ENCODE measurements around the gene EVA1B. TPM values are rescaled to one million over a fixed set of nuclear protein-coding genes. Genes with fewer than 3 reads are reported as not detected.

The EVA1B gene
- total RNA-seq, 1 experiment from 2014 or later, result 5.5 TPM

DNA sequence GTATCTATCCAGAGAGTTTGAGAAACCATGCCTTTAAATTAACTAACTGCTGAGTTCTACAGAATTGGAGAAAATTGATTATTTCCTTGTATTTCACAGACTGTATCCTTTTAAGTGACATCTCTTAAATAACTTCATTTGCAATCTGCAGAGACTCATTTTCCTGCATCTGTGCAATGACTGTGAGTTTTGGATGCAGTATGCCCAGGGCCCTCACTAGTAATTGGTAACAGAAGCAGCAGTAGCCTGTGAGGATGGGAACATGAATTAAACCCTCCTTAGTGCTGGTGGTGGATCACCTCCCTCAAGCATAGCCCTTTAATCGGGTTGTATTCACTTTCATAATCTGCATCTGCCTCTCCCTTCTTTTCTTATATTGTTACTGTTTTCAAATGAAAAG, 38.9 kb downstream of the EVA1B start:
- no peaks in the 10 kb centered on the region for H4K20me1 ChIP-seq (ENCODE audit: control insufficient read depth, insufficient read depth, insufficient read length)
- Mint-ChIP-seq H3K27ac (peak overlapping the region in 1 of 3 experiments; percentile 76; a peak in 1 of 7 replicates), H3K4me3 (no peak overlapping the region), H3K36me3 (ENCODE audit: insufficient read depth in 1 of 3, low read depth in 3 of 3) (peaks cover 33 to 59% (median 55%) of the 10 kb centered on the region in 3 experiments), H3K9me3 (no peaks in the 10 kb centered on the region), H3K27me3 (ENCODE audit: low read depth) (no peaks in the 10 kb centered on the region), H3K4me1 (no peaks in the 10 kb centered on the region)
- no peak overlapping the region for H2BK12ac ChIP-seq (ENCODE audit: insufficient read length, low read depth, low read length)
- no peak for DNase-seq
- no peaks in the 10 kb centered on the region for H3K23me2 ChIP-seq (ENCODE audit: insufficient read length, low read depth, low read length, poor library complexity, severe bottlenecking)
- no peak overlapping the region for H3K4me2 ChIP-seq (ENCODE audit: insufficient read depth, insufficient read length, low read length)
- no peak overlapping the region for H3K9ac ChIP-seq (ENCODE audit: extremely low read depth, insufficient read length, low read length)
- TF ChIP-seq, protein P1, sequence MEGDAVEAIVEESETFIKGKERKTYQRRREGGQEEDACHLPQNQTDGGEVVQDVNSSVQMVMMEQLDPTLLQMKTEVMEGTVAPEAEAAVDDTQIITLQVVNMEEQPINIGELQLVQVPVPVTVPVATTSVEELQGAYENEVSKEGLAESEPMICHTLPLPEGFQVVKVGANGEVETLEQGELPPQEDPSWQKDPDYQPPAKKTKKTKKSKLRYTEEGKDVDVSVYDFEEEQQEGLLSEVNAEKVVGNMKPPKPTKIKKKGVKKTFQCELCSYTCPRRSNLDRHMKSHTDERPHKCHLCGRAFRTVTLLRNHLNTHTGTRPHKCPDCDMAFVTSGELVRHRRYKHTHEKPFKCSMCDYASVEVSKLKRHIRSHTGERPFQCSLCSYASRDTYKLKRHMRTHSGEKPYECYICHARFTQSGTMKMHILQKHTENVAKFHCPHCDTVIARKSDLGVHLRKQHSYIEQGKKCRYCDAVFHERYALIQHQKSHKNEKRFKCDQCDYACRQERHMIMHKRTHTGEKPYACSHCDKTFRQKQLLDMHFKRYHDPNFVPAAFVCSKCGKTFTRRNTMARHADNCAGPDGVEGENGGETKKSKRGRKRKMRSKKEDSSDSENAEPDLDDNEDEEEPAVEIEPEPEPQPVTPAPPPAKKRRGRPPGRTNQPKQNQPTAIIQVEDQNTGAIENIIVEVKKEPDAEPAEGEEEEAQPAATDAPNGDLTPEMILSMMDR (conservative IDR thresholded peaks at IDR 0.05), result no peak
- no peak overlapping the region for H4K8ac ChIP-seq (replicated peaks; ENCODE audit: insufficient read length, low read depth, low read length)
- no peaks in the 10 kb centered on the region for H3K4me1 ChIP-seq (ENCODE audit: insufficient read depth, low read length)
- H3K79me2 ChIP-seq (ENCODE audit: insufficient read depth, low read length), result no peaks in the 10 kb centered on the region
- no peak overlapping the region for H3K27ac ChIP-seq (ENCODE audit: insufficient read length, low read depth, low read length)
- H3K14ac ChIP-seq (ENCODE audit: insufficient read depth, low read length), result no peak overlapping the region
- H2AK5ac ChIP-seq (ENCODE audit: insufficient read length, low read length), result no peak overlapping the region
- no peak overlapping the region for H3K4ac ChIP-seq (ENCODE audit: low read depth, low read length)
- H3K79me1 ChIP-seq (ENCODE audit: insufficient read depth, low read depth, low read length, poor library complexity, severe bottlenecking), result peaks cover 9% of the 10 kb centered on the region
- no peaks in the 10 kb centered on the region for H3K27me3 ChIP-seq (ENCODE audit: insufficient read depth, low read length)
- H2BK20ac ChIP-seq (ENCODE audit: low read depth, low read length, poor library complexity, severe bottlenecking), result no peak overlapping the region
- H2BK5ac ChIP-seq (ENCODE audit: insufficient read length, low read length), result no peak overlapping the region
- H2BK120ac ChIP-seq (ENCODE audit: low read depth, low read length, poor library complexity, severe bottlenecking), result no peak overlapping the region
- no CpG with 5 or more reads among the region's 1 CpG for WGBS (ENCODE audit: extremely low coverage, insufficient read length, low lambda C conversion rate)
- H3K56ac ChIP-seq (ENCODE audit: insufficient read length, low read depth, low read length), result no peak overlapping the region
- H3T11ph ChIP-seq (ENCODE audit: low read length), result no peak overlapping the region
- no peaks in the 10 kb centered on the region for H3K9me3 ChIP-seq (ENCODE audit: control insufficient read depth, low read depth, low read length)
- no peak overlapping the region for H2AFZ ChIP-seq (ENCODE audit: low read length)
- H3K18ac ChIP-seq (ENCODE audit: insufficient read length, low read depth, low read length), result no peak overlapping the region
- no peak overlapping the region for H2BK15ac ChIP-seq (ENCODE audit: low read depth, low read length)
- H4K91ac ChIP-seq (ENCODE audit: insufficient read length, low read depth, low read length), result no peak overlapping the region
- no peak overlapping the region for H4K5ac ChIP-seq (ENCODE audit: insufficient read length, low read depth, low read length)
- H3K23ac ChIP-seq (ENCODE audit: insufficient read length, low read depth, low read length), result no peak overlapping the region

Data from H9 (cell line).